ENCODE data around the gene FOXI1. TPM values are rescaled to one million over a fixed set of nuclear protein-coding genes. Genes with fewer than 3 reads are reported as not detected.
"Not testable (repeated sequence)": the region's sequence is repeated elsewhere in the genome, so short reads cannot be mapped to it uniquely, and the experiment has no call there.

Gene FOXI1
- total RNA-seq, 1 donor from 2014 or later: not detected

- Mint-ChIP-seq H3K4me3 (no peak overlapping the region), H3K36me3 (ENCODE audit: low read depth) (peaks cover 47% of the 10 kb centered on the region), H3K9me3 (no peaks in the 10 kb centered on the region), H3K27ac (no peak overlapping the region), H3K4me1 (ENCODE audit: low read depth) (peaks cover 7% of the 10 kb centered on the region), H3K27me3 (ENCODE audit: insufficient read depth) (no peaks in the 10 kb centered on the region)
- intact Hi-C loops (cut with micrococcal nuclease): loop anchor here (10.0 kb wide), 1 partner anchor 353 kb away; no protein-coding TSS in a partner anchor
- no peak for DNase-seq (ENCODE audit: low spot score)
Observed at GRCh38 chr5:170077526-170077925, 28.2 kb upstream of the FOXI1 start.

- Mint-ChIP-seq H3K27ac (no peak overlapping the region), H3K27me3 (ENCODE audit: insufficient read depth) (no peaks in the 10 kb centered on the region), H3K4me1 (ENCODE audit: low read depth) (peaks cover 7% of the 10 kb centered on the region), H3K36me3 (ENCODE audit: low read depth) (peaks cover 53% of the 10 kb centered on the region), H3K9me3 (no peaks in the 10 kb centered on the region), H3K4me3 (no peak overlapping the region)
- intact Hi-C loops (cut with micrococcal nuclease): loop anchor here (10.0 kb wide), 1 partner anchor 354 kb away; no protein-coding TSS in a partner anchor
- DNase-seq (ENCODE audit: low spot score): no peak
Observed at GRCh38 chr5:170078458-170078857, 27.2 kb upstream of the FOXI1 start.

GRCh38 chr5:170078931-170079330 lies 26.8 kb upstream of the FOXI1 start:
- intact Hi-C loops (cut with micrococcal nuclease): loop anchor here (10.0 kb wide), 1 partner anchor 354 kb away; no protein-coding TSS in a partner anchor
- no peaks in the 10 kb centered on the region for H3K9me3 Mint-ChIP-seq
- H3K36me3 Mint-ChIP-seq (ENCODE audit: low read depth): peaks cover 53% of the 10 kb centered on the region
- H3K27ac Mint-ChIP-seq: no peak overlapping the region
- no peaks in the 10 kb centered on the region for H3K27me3 Mint-ChIP-seq (ENCODE audit: insufficient read depth)
- no peak for DNase-seq (ENCODE audit: low spot score)
- H3K4me3 Mint-ChIP-seq: no peak overlapping the region
- H3K4me1 Mint-ChIP-seq (ENCODE audit: low read depth): peaks cover 7% of the 10 kb centered on the region

DNA sequence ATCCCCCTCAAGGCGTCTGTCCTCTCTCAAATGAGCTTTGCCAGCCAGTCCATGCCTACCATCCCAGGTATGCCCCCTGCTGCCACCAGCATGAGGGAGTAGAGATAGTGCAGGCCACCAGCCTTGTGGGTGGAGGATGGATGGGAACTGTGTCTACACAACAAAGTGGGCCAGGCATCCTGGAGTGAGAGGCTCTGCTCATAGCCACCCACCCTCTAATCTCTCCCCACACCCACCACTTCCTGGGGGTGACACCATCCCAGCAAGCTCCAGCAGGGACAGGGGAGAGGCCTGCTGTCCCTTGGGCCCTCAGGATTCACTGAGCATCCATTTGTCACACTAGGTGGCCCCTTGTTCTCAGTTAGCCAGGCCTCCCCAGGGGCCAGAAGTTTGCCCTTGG lies 25.5 kb upstream of the FOXI1 start:
- Mint-ChIP-seq H3K27me3 (ENCODE audit: insufficient read depth) (no peaks in the 10 kb centered on the region), H3K27ac (no peak overlapping the region), H3K4me1 (ENCODE audit: low read depth) (peaks cover 7% of the 10 kb centered on the region), H3K9me3 (no peaks in the 10 kb centered on the region), H3K36me3 (ENCODE audit: low read depth) (peaks cover 51% of the 10 kb centered on the region), H3K4me3 (no peak overlapping the region)
- DNase-seq (ENCODE audit: low spot score): no peak
- intact Hi-C loops (cut with micrococcal nuclease): no loop called here

GRCh38 chr5:170080786-170081445 lies 24.8 kb upstream of the FOXI1 start:
- peaks cover 7% of the 10 kb centered on the region for H3K4me1 Mint-ChIP-seq (ENCODE audit: low read depth)
- DNase-seq (ENCODE audit: low spot score): no peak

DNA sequence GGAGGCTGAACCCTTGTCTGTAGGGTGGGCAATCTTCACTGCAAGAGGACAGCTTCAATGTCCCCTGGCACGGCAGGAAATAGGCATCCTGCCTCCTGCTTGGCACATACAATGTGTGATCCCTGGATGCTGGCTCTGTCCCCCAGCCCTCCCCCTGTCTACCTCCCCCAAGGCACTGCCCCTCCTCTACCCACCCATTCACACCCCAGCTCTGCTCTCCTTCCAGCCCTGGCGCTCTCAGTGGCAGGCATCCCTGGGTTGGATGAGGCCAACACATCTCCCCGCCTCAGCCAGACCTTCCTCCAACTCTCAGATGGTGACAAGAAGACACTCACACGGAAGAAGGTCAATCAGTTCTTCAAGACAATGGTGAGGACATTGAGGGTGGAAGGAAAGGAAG lies 24.1 kb upstream of the FOXI1 start:
- H3K36me3 Mint-ChIP-seq (ENCODE audit: low read depth): peaks cover 56% of the 10 kb centered on the region
- H3K4me1 Mint-ChIP-seq (ENCODE audit: low read depth): peaks cover 5% of the 10 kb centered on the region
- no peak for DNase-seq (ENCODE audit: low spot score)
- H3K4me3 Mint-ChIP-seq: no peak overlapping the region
- no peaks in the 10 kb centered on the region for H3K27me3 Mint-ChIP-seq (ENCODE audit: insufficient read depth)
- H3K9me3 Mint-ChIP-seq: no peaks in the 10 kb centered on the region
- no peak overlapping the region for H3K27ac Mint-ChIP-seq
- intact Hi-C loops (cut with micrococcal nuclease): no loop called here

More at GRCh38 chr5:170080786-170081445, 24.8 kb upstream of the FOXI1 start:
- H3K27ac Mint-ChIP-seq: no peak overlapping the region
- H3K9me3 Mint-ChIP-seq: no peaks in the 10 kb centered on the region
- no peak overlapping the region for H3K4me3 Mint-ChIP-seq
- intact Hi-C loops (cut with micrococcal nuclease): no loop called here
- peaks cover 56% of the 10 kb centered on the region for H3K36me3 Mint-ChIP-seq (ENCODE audit: low read depth)
- H3K27me3 Mint-ChIP-seq (ENCODE audit: insufficient read depth): no peaks in the 10 kb centered on the region

DNA sequence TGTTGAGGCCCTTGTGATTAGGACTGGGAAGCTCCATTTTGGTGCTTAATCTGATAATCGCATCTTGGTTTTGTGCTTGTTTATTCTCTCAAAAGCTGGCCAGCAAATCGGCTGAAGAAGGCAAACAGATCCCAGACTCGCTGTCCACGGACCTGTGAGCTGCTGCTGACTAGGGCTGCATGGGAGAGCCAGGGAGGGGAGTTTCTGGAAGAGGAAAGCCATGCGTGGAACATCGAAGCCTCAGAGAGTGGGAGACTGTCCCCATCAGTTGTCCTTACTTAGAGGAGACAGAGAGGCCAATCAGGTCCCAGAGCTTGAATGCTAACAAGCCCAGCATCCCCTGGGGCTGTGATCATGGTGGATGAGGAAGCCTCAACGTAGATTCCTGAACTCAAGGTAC lies 23.0 kb upstream of the FOXI1 start:
- no peak overlapping the region for H3K4me3 Mint-ChIP-seq

GRCh38 chr5:170087168-170087817 lies 18.4 kb upstream of the FOXI1 start:
- intact Hi-C loops (cut with micrococcal nuclease): no loop called here
- Mint-ChIP-seq H3K4me1 (ENCODE audit: low read depth) (no peaks in the 10 kb centered on the region), H3K9me3 (no peaks in the 10 kb centered on the region), H3K27me3 (ENCODE audit: insufficient read depth) (no peaks in the 10 kb centered on the region), H3K4me3 (no peak overlapping the region), H3K27ac (no peak overlapping the region), H3K36me3 (ENCODE audit: low read depth) (peaks cover 33% of the 10 kb centered on the region)
- no peak for DNase-seq (ENCODE audit: low spot score)

More for the DNA sequence above, 23.0 kb upstream of the FOXI1 start:
- Mint-ChIP-seq H3K27me3 (ENCODE audit: insufficient read depth) (no peaks in the 10 kb centered on the region), H3K36me3 (ENCODE audit: low read depth) (peaks cover 56% of the 10 kb centered on the region), H3K4me1 (ENCODE audit: low read depth) (no peaks in the 10 kb centered on the region), H3K27ac (no peak overlapping the region), H3K9me3 (no peaks in the 10 kb centered on the region)
- intact Hi-C loops (cut with micrococcal nuclease): no loop called here
- no peak for DNase-seq (ENCODE audit: low spot score)

DNA sequence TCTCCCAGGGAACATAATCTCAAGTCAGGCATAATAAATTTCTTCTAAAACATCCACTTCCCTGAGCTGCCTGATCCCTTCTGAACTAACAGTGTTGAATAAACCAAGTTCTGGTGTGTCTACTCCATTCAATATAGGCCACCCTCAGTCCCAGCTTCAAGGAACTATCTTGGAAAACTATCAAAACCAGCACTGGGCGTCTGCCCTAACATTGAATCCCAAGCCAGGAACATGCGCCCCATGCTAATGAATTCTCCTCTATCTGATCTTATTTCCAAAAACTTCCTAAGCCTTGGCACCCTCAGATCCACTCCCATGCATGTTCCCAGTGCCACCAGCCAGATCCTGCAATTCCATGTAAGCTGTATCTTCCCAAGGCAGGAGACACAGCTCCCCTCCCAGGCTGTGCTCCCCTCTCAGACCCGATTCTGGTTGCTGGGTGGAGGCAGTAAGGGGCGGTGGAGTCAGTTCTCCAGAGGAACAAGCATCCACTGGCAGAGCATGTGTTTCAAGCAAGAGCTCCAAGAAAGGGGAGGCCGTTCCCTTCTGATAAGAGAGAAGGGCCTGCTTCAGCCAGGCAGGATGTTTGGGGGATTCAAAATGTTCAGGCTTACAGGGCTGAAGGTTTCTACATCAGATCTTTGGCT lies 13.1 kb upstream of the FOXI1 start:
- DNase-seq (ENCODE audit: low spot score): no peak
- peaks cover 1% of the 10 kb centered on the region for H3K27me3 Mint-ChIP-seq (ENCODE audit: insufficient read depth)
- H3K4me1 Mint-ChIP-seq (ENCODE audit: low read depth): no peaks in the 10 kb centered on the region
- intact Hi-C loops (cut with micrococcal nuclease): no loop called here
- H3K36me3 Mint-ChIP-seq (ENCODE audit: low read depth): peaks cover 4% of the 10 kb centered on the region
- no peaks in the 10 kb centered on the region for H3K9me3 Mint-ChIP-seq
- H3K4me3 Mint-ChIP-seq: no peak overlapping the region
- no peak overlapping the region for H3K27ac Mint-ChIP-seq

DNA sequence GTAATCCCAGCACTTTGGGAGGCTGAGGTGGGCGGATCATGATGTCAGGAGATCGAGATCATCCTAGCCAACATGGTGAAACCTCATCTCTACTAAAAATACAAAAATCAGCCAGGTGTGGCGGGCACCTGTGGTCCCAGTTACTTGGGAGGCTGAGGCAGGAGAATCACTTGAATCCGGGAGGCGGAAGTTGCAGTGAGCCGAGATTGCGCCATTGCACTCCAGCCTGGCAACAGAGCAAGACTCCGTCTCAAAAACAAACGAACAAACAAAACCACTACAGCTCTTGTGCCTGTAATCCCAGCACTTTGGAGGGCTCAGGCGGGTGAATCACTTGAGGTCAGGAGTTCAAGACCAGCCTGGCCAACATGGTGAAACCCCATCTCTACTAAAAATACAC lies 11.4 kb upstream of the FOXI1 start:
- H3K27me3 Mint-ChIP-seq (ENCODE audit: insufficient read depth); intact Hi-C loops (cut with micrococcal nuclease); DNase-seq (ENCODE audit: low spot score); H3K36me3 Mint-ChIP-seq (ENCODE audit: low read depth); H3K4me1 Mint-ChIP-seq (ENCODE audit: low read depth); H3K9me3 Mint-ChIP-seq; H3K4me3 Mint-ChIP-seq; H3K27ac Mint-ChIP-seq: not testable (repeated sequence)

DNA sequence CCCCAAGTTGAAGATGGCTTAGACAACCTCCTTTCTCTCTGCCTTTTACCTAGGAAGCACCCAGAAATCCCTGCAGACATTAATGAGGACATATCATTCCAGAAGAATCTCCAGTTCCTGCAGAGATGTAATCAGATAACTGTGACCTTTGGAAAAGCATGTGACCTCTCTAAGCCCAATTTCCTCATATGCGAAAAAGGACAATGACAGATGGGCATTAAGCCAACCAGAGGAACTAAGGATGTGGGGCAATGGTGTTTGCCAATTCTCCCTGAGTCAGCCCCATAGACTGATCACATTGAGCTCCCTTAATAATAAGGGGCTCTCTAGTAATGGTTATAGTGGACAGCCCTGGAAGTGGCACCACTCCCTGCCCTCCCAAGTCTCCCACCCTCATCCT lies 10.1 kb upstream of the FOXI1 start:
- H3K36me3 Mint-ChIP-seq (ENCODE audit: low read depth): no peaks in the 10 kb centered on the region
- no peak overlapping the region for H3K4me3 Mint-ChIP-seq
- H3K27ac Mint-ChIP-seq: no peak overlapping the region
- intact Hi-C loops (cut with micrococcal nuclease): no loop called here
- no peaks in the 10 kb centered on the region for H3K4me1 Mint-ChIP-seq (ENCODE audit: low read depth)
- H3K27me3 Mint-ChIP-seq (ENCODE audit: insufficient read depth): peaks cover 6% of the 10 kb centered on the region
- DNase-seq (ENCODE audit: low spot score): no peak
- H3K9me3 Mint-ChIP-seq: no peaks in the 10 kb centered on the region

DNA sequence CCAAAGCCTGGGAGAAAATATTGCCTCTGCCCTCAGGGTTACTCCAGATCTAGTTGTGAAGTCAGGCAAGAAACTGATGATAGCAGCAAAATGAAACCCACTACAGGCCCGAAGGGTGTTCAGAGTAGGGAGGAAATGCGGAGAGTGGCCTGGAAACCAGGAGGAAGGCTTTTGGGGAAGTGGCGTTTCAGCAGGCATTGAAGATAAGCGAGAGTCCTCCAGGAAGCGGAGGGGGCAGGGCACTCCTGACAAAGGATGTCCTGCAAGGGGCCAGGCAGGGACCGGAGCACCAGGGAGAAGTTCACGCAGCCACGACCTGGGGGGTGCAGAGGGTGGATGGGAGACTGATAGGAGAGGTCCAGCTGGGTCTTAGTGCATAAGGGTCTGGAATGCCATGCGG lies 7.8 kb upstream of the FOXI1 start:
- no peak for DNase-seq (ENCODE audit: low spot score)
- Mint-ChIP-seq H3K4me1 (ENCODE audit: low read depth) (no peaks in the 10 kb centered on the region), H3K27ac (no peak overlapping the region), H3K27me3 (ENCODE audit: insufficient read depth) (peaks cover 6% of the 10 kb centered on the region), H3K9me3 (no peaks in the 10 kb centered on the region), H3K4me3 (no peak overlapping the region), H3K36me3 (ENCODE audit: low read depth) (no peaks in the 10 kb centered on the region)
- intact Hi-C loops (cut with micrococcal nuclease): no loop called here

Data from activated T-helper 1 cell treated with anti-CD3 and anti-CD28 coated beads, Interleukin-12 subunit alpha, Interleukin-12 subunit beta, Interleukin-2, Interleukin-4 antibody, amounts not matched to agents 30 ng/mL and 10 ng/mL and 1 ng/mL, durations not matched to agents 14 hours and 24 hours and 36 hours (primary cell).